ENCODE measurements around the gene CYB561D2. TPM values are rescaled to one million over a fixed set of nuclear protein-coding genes. Genes with fewer than 3 reads are reported as not detected.
"Not testable (repeated sequence)": the region's sequence is repeated elsewhere in the genome, so short reads cannot be mapped to it uniquely, and the experiment has no call there.

The CYB561D2 gene
- total RNA-seq: 10 to 100 TPM in 1 of 4 donors, 1 to 10 TPM in 3; 5.4 to 12.4 (median 8.1) TPM

- intact Hi-C loops (cut with DNase I): no loop called here
- H3K36me3 ChIP-seq: peaks cover 14 to 52% (median 44%) of the 10 kb centered on the region in 4 donors
- no CpG with 5 or more reads among the region's 64 CpGs for WGBS
- peak within 1 kb of the TSS; percentile 87 to 96 (median 91) for H3K27ac ChIP-seq (replicated peaks in 1 of 4)
- peak; percentile 94 for TF ChIP-seq POLR2AphosphoS5 (IDR thresholded peaks at IDR 0.05)
- TF ChIP-seq CTCF (IDR thresholded peaks at IDR 0.05): peak in 2 of 3 experiments; percentile 2 to 10
- TF ChIP-seq EP300 (IDR thresholded peaks at IDR 0.05): no peak
- TF ChIP-seq POLR2A (IDR thresholded peaks at IDR 0.05; ENCODE audit: low read depth): peak; percentile 32
- H3K4me1 ChIP-seq: peaks cover 41 to 74% (median 55%) of the 10 kb centered on the region in 4 donors
- peak; percentile 98 for DNase-seq (ENCODE audit: extremely low spot score)
- H3K4me3 ChIP-seq: peak within 1 kb of the TSS; percentile 71 to 97 (median 74)
- H3K9me3 ChIP-seq: no peaks in the 10 kb centered on the region
- no peaks in the 10 kb centered on the region for H3K27me3 ChIP-seq
These were observed at the start of gene CYB561D2, which contains the start of gene NPRL2 for GRCh38 chr3:50350527-50351322. Gene CYB561D2 (plus strand): TSS chr3:50350862. CDS start chr3:50351434, 572 bp downstream. Gene NPRL2 (minus strand): TSS chr3:50350775. CDS start chr3:50350652, 123 bp downstream.

- Histone ChIP-seq H3K27me3 (no peaks in the 10 kb centered on the region), H3K36me3 (peaks cover 0 to 4% (median 0%) of the 10 kb centered on the region in 4 donors), H3K4me1 (peaks cover 27 to 55% (median 52%) of the 10 kb centered on the region in 4 donors), H3K9me3 (no peaks in the 10 kb centered on the region), H3K27ac (replicated peaks in 1 of 4) (peak overlapping the region; percentile 64 to 91 (median 70)), H3K4me3 (peak overlapping the region; percentile 28 to 53 (median 36))
- WGBS: 90% methylated on average over 14 of the region's 32 CpGs
- intact Hi-C loops (cut with DNase I): no loop called here
- TF ChIP-seq CTCF (IDR thresholded peaks at IDR 0.05): no peak
- no peak for TF ChIP-seq EP300 (IDR thresholded peaks at IDR 0.05)
- no peak for TF ChIP-seq POLR2A (IDR thresholded peaks at IDR 0.05; ENCODE audit: low read depth)
- no peak for TF ChIP-seq POLR2AphosphoS5 (IDR thresholded peaks at IDR 0.05)
- no peak for DNase-seq (ENCODE audit: extremely low spot score)
These were observed 48.3 kb upstream of the CYB561D2 start for GRCh38 chr3:50302095-50303012.

GRCh38 chr3:50303013-50303815, 47.4 kb upstream of the CYB561D2 start, which contains the start of gene HYAL1:
Gene HYAL1 (minus strand): TSS chr3:50303574. CDS start chr3:50302956, 618 bp downstream.
- H3K27me3 ChIP-seq: no peaks in the 10 kb centered on the region
- no peaks in the 10 kb centered on the region for H3K9me3 ChIP-seq
- H3K4me1 ChIP-seq: peaks cover 23 to 48% (median 45%) of the 10 kb centered on the region in 4 donors
- H3K4me3 ChIP-seq: peak within 1 kb of the TSS; percentile 28 to 53 (median 36)
- no peak for TF ChIP-seq CTCF (IDR thresholded peaks at IDR 0.05)
- TF ChIP-seq EP300 (IDR thresholded peaks at IDR 0.05): no peak
- peak; percentile 20 to 68 for TF ChIP-seq POLR2AphosphoS5 (IDR thresholded peaks at IDR 0.05)
- intact Hi-C loops (cut with DNase I): no loop called here
- 78% methylated on average over 4 of the region's 14 CpGs for WGBS
- peaks cover 0 to 4% (median 0%) of the 10 kb centered on the region in 4 donors for H3K36me3 ChIP-seq
- no peak for DNase-seq (ENCODE audit: extremely low spot score)
- H3K27ac ChIP-seq (replicated peaks in 1 of 4): peak within 1 kb of the TSS; percentile 64 to 91 (median 70)

GRCh38 chr3:50304601-50305000, 46.1 kb upstream of the CYB561D2 start:
- H3K4me3 ChIP-seq: no peak overlapping the region
- intact Hi-C loops (cut with DNase I): no loop called here
- H3K27ac ChIP-seq (replicated peaks in 1 of 4): no peak overlapping the region
- TF ChIP-seq POLR2AphosphoS5 (IDR thresholded peaks at IDR 0.05): no peak
- no peak for TF ChIP-seq CTCF (IDR thresholded peaks at IDR 0.05)
- TF ChIP-seq POLR2A (IDR thresholded peaks at IDR 0.05; ENCODE audit: low read depth): no peak
- TF ChIP-seq EP300 (IDR thresholded peaks at IDR 0.05): no peak
- DNase-seq (ENCODE audit: extremely low spot score): no peak
- H3K9me3 ChIP-seq: no peaks in the 10 kb centered on the region
- no peaks in the 10 kb centered on the region for H3K27me3 ChIP-seq
- H3K4me1 ChIP-seq: peaks cover 16 to 40% (median 37%) of the 10 kb centered on the region in 4 donors
- peaks cover 0 to 10% (median 4%) of the 10 kb centered on the region in 4 donors for H3K36me3 ChIP-seq

GRCh38 chr3:50312041-50312440, 38.6 kb upstream of the CYB561D2 start:
- H3K27me3 ChIP-seq; DNase-seq (ENCODE audit: extremely low spot score); H3K4me3 ChIP-seq; H3K9me3 ChIP-seq; H3K27ac ChIP-seq (replicated peaks in 1 of 4); intact Hi-C loops (cut with DNase I): not testable (repeated sequence)
- Histone ChIP-seq H3K4me1 (peaks cover 6 to 24% (median 9%) of the 10 kb centered on the region in 4 donors), H3K36me3 (peaks cover 0 to 40% (median 26%) of the 10 kb centered on the region in 4 donors)
- WGBS: no CpG with 5 or more reads among the region's 32 CpGs

Measured in esophagus muscularis mucosa (tissue), 4 donors.